GM18502 (cell line): ENCODE measurements around the gene MAPKAP1.

ENCODE experiments used
- ATAC-seq: cut with Tn5 transposase; IDR thresholded peaks from one replicate; pipeline ENCODE4 v1.9.1; 2021; ENCODE audit warnings: mild to moderate bottlenecking; ENCODE audit not compliant: unreplicated experiment, poor library complexity

Gene MAPKAP1

GRCh38 chr9:125428060-125428901, 278.7 kb downstream of the MAPKAP1 start:
- ATAC-seq: no peak

- ATAC-seq: no peak
Observed at GRCh38 chr9:125427556-125427955, 279.5 kb downstream of the MAPKAP1 start.

DNA sequence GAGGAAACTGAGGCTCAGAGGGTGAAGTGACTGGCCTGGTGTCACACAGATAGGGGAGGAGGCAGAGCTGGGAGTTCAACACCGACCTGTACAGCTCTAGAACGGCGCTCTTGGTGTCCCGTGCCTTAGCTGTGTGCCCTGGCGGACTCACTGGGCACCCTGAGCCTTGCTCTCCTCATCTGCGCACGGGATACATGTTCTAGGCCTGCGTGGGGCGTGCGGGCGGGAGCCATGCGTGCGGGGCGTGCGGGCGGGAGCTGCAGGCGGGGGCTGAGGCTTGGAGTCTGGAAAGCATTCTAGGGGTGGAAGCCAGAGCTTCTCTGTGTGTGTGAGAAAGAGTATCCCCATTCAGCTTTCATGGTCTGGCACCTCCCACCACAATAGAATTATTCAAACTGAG, 280.1 kb downstream of the MAPKAP1 start:
- ATAC-seq: no peak

- ATAC-seq: no peak
Observed at GRCh38 chr9:125425901-125426515, 281.0 kb downstream of the MAPKAP1 start.

DNA sequence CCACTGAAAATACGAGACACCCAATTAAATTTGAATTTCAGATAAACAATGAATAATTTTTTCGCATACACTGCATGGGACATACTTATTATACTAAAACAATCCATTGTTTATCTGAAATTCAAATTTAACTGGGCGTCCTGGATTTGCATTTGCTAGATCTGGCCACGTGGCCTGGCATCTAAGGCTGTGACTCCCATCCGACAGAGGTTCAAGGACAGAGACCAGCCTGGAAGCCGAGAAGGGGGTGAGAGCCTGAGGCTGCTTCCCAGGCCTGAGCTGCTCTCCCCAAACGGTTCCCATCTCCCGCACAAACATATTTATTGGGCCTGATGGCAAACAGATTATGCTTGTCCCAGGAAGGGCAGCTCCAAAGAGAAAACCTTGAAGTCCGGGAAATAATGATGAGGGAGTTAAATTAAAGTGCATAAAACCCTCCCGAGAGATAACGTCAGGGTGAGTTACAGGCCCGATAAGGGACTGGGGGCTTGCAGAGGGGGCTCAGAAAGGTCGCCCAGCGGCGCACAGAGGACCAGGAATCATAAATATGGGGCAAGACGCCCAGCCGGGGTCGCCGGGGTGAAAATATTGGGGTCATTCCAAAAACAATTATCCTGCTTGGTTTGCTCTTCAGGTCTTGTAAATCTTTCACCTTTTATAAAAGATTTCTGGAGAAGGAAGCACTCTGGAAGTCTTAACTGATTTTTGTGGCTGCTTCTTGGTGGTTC, 281.7 kb downstream of the MAPKAP1 start:
- ATAC-seq: no peak

GRCh38 chr9:125423964-125424363, 283.0 kb downstream of the MAPKAP1 start:
- no peak for ATAC-seq

DNA sequence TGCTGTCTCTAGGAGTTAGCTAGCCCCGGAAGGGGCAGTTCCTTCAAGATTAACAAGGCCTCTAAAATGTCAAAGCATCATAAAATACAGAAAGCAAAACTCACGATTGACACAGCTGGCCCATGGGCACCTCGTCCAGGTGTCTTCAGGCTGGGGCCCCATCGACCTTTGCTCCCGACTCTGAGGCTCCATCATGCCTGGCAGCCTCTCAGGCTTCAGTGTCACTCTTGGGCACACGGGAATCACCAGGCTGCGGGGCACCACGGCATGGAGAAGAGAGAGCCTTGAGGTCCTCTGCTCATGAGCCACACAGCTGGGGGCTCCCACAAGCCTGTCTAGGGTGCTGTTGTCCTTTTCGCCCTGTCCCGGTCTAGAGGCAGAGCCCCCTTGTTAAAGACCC, 284.2 kb downstream of the MAPKAP1 start:
- ATAC-seq: no peak

DNA sequence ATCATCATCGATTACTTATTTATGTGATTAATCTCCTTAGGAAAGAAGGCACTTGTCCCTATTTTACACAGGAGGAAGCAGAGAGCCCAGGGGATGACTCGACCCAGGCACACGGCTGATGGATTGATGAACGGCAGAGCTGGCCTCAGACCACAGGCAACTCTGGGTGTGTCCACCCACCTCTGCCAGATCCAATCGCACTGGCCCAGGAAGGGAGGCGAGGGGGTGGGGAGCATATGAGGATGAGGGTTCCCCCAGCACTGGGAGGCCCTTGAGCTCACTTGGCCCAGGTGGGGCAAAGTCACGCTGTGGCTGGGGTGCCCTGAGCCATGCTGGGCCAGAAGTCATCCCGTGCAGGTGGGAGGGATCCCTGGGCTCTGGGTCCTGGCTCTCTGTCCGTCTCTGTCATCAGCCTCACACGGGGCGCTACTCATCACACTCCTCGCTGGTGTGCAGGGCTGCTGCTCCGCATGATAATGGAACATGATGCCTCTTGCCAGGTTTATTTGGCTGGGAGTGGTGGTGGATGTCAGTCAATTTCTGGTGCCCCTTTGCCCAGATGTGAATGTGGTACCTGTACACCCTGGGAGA, 285.3 kb downstream of the MAPKAP1 start:
- no peak for ATAC-seq

- ATAC-seq: no peak
Observed at GRCh38 chr9:125421166-125421565, 285.8 kb downstream of the MAPKAP1 start.

GRCh38 chr9:125418404-125418803, 288.6 kb downstream of the MAPKAP1 start:
- ATAC-seq: no peak

- ATAC-seq: no peak
Observed at GRCh38 chr9:125416517-125416916, 290.5 kb downstream of the MAPKAP1 start.

DNA sequence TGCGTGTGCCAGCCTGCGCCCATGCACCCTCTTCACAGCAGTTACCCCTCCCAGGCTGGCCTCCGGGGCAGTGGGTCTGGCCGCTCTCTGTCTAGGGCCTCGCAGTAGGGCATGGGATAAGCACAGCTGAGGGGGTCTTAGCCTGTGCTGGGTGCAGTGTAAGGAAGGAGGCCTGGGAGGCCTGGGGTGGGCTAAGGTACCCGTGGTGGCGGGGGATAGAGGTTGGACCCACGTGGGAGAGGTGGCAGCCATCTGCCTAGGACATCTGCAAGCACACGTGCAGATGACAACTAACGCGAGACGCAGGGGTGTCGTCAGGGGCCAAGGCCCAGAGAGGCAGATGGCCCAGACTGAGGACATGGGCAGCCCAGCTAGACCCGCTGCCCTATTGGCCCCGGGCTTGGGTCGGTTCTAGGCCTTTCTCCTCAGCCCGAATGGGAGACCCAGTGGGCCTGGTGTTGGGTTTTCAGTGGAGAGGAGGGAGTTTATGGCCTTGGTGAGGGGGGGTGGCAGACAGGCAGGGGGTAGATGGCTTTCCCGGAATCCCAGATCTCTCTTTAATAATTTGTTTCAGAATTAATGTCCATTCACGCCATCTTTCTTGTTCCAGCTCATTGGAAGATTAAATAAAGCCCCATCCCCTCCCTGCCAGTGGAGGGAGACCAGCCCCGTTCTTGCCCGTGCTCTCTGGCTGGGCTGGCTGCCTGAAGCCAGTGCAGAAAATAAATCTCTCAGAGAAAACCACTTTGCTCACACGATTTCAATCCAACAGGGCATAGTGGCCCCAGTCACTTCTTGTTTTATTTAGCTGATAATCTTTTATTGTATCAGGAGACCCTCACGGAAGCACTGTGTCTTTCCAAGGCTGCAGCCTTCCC, 291.2 kb downstream of the MAPKAP1 start:
- no peak for ATAC-seq

DNA sequence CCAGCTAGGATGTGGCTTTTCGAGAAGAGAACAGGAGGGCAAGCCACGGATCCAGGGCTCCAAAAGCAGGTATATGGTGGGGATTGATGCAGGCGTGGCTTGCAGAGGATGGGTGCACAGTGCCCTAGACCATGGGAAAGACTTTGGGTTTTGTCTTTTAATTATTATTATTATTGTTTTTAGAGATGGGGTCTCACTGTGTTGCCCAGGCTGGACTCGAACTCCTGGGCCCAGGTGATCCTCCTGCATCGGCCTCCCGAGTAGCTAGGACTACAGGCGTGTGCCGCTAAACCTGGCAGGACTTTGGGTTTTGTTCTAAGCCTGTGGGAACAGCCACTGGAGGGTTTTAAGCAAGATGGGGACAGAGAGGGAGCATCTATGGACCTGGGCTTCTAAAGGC, 293.4 kb downstream of the MAPKAP1 start:
- no peak for ATAC-seq

DNA sequence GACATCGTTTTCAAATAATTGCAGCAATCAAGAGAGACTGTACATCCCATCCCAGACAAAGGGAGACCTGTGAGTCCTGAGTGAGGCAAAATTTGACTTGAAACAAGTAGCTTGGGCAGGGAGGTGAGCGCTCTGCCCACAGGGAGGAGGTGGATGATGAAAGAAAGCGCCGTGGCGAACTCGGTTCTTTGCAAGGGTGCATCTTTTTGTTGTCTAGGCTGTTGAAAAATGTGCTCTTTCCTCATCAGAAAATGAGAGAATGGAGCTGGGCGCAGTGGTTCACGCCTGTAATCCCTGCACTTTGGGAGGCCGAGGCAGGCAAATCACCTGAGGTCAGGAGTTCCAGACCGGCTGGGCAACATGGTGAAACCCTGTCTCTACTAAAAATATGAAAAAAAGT, 294.8 kb downstream of the MAPKAP1 start:
- ATAC-seq: no peak

DNA sequence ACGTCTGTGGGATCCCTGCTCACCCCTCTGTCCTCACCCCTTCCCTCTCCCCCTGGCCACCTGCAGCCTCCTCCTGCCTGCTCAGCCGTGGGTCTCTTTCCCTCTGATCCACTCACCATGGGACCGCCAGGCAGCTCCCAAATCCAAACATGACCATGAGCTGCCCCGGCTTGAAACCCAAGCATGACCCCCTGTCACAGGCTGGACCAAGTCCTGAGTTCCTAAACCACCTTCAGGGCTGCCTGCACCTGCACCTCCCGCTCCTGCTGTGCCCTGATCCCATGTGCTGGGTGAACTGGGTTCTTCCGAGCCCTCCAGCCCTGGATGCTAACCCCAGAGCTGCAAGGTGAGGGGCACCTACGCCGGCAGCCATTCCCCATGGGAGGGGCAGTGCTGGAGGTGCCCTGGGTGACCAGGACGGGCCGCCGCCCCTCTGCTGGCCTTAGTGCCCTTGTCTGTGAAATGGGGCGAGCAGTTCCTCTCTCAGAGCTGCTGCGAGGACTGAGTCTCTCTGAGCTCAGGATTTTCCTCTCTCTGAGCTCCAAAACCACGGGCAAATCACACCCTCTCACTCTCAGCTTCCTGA, 295.7 kb downstream of the MAPKAP1 start:
- no peak for ATAC-seq

- ATAC-seq: no peak
Observed at GRCh38 chr9:125410522-125410894, 296.5 kb downstream of the MAPKAP1 start.

GRCh38 chr9:125409637-125410521, 297.1 kb downstream of the MAPKAP1 start:
- ATAC-seq: no peak

GRCh38 chr9:125409217-125409636, 297.8 kb downstream of the MAPKAP1 start:
- no peak for ATAC-seq
